ENCODE results near the gene MGAT4C.
"Not testable (repeated sequence)": the region's sequence is repeated elsewhere in the genome, so short reads cannot be mapped to it uniquely, and the experiment has no call there.

MGAT4C gene

DNA sequence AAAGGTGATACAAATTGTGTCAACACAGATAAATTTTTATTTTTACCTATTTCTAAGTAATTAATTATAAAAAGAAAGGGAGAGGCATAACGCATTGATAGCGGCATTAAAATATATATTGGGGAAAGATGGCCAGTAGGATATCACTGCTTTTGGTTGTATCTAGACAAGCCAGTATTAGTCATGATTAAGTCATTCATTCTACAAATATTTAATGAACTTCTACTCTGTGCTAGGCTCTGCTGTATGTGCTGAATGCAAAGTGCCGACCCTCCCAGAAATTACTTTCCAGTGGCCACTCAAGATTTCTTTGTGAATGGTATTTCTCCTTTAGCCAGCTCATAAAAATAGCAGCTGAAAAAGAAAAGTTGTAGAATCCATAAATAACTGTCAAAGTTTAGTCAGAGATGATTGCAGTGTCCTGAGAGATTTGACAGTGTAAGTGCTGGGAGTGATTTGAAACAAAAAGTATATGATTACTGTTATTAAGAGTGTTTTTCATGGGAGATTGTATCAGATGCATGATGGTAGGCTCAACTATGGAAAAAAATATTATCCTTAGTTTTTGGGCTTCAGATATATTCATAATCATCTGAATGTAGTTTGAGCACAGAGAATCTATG is 133.2 kb downstream of the MGAT4C start:
- DNase-seq: no peak

GRCh38 chr12:86118161-86118560 is 138.0 kb downstream of the MGAT4C start:
- DNase-seq: no peak

GRCh38 chr12:86117711-86118110 is 138.5 kb downstream of the MGAT4C start:
- no peak for DNase-seq

DNA sequence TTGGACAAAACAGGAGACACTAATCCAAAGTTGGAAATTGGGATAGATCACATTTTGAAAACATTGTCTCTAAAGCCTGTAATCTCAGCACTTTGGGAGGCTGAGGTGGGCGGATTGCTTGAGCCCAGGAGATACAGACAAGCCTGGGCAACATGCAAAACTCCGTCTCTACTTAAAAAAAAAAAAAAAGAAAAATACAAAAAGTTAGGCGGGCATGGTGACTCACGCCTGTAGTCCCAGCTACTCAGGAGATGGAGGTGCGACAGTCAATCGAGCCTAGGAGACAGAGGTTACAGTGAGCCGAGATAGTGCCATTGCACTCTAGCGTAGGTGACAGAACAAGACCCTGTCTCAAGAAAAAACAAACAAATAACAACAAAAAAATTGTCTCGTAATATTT is 152.1 kb downstream of the MGAT4C start:
- no peak for DNase-seq

DNA sequence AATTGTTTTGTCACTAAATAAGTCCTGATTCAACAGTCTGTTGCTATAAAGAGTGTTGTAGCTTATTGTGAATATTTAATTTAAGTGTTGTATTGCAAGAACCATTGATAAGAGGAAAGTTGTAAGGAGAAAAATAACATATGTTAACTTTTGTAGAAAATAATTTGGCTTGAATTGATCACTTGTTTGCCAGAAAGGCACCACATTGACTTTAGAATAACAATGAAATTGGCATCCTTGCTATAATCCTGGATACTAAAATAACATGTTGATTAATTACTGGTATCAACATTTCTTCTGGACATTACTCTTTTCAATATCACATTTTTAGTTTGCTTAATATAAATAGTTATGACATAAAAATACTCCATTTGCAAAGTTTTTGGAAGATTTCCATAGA is 159.0 kb downstream of the MGAT4C start:
- DNase-seq: no peak

DNA sequence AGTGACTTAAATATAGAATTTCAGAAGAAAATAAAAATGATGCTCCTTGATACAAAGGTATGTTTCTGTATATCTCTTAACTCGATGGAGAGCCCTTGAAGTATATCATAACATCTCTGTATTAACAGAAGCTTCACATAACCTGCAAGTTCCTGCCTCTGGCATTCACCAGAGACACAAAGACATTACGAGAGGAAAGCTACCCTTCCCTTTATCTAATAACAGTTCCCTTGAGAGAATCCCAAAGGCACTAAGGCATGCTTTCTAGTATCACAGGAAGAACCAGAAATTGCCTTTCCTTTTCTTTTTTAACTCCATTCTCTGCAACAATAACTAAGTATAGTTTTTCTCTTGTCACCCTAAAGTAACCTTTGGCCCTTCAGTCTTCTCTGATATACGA is 164.5 kb downstream of the MGAT4C start:
- DNase-seq: no peak

GRCh38 chr12:86081843-86082242 is 174.3 kb downstream of the MGAT4C start:
- DNase-seq: no peak

DNA sequence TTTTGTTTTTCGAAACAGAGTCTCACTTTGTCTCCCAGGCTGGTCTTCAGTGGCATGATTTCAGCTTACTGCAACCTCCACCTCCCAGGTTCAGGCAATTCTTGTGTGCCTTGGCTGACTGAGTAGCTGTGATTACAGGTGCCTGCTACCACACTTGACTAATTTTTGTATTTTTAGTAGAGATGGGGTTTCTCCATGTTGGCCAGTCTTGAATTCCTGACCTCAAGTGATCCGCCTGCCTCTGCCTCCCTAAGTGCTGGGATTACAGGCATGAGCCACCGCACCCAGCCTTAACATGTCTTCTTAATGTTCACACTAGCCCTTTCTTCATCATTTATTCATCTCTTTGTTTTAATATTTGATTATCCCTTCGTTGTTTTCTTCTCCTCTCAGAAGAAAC is 197.1 kb downstream of the MGAT4C start:
- DNase-seq: not testable (repeated sequence)

DNA sequence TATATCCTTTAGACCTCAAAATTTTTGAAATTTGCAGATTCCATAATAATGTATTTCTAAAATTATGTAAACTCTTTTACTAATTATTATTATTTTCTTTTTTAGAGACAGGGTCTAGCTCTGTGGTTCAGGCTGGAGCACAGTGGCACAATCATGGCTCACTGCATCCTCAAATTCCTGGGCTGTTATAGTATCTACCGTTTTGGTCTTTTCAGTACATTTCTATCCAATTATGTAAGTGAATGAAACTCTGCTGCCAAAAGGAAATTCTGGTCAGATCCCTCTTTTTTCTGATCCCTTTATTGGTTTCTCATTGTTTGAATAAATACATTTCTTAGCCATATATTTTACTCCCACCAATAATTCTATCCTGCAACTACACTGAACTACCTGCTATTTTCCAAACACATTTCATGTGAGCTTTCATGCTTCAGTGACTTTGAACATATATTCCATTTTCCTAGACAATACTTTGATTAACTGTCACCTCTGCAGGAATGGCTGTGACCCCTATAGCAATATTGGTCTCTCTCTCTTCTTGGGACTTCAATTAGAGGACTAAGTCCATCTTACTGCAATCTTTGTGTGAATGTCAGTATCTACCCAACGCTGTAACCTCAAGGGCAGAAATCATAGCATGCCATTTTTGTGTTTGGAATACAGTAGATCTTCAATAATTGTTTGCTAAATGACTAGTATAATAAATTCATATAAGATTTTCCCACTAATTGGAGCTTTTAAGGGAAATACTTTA is 198.9 kb downstream of the MGAT4C start:
- DNase-seq: no peak

- DNase-seq: no peak
Observed at GRCh38 chr12:86052921-86053320, 203.3 kb downstream of the MGAT4C start.

GRCh38 chr12:86050010-86050409 is 206.2 kb downstream of the MGAT4C start:
- DNase-seq: no peak

GRCh38 chr12:86044396-86044795 is 211.8 kb downstream of the MGAT4C start:
- no peak for DNase-seq

DNA sequence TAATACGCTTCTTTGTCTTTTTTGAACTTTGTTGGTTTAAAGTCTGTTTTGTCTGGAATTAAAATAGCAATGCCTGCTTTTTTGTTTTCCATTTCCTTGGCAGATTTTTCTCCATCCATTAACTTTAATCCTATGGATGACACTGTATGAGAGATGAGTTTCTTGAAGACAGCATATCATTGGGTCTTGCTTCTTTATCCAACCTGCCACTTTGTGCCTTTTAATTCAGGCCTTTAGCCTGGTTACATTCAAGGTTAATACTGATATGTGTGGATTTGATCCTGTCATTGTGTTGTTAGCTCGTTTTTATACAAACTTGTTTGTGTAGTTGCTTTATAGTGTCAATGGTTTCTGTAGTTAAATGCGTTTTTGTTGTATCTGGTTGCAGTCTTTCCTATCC is 214.1 kb downstream of the MGAT4C start:
- DNase-seq: no peak

DNA sequence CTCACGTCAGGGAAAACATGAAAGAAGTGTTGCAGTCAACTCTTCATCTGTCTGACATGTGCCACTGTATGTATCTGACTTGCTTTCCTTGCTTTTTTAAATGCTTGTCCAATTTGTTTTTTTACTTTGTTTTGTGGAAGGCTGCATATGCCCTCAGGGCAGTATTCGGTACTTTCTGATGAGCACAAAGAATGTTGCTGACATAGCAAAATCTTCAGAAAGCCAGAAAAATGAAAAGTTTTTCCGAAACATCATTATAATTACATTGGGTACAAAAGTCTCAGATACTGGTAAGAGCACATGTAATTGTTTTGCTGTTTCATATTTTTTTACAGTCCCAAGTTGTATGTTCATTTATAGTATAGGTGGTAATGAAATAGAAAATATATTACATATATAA is 237.8 kb downstream of the MGAT4C start:
- DNase-seq: no peak

GRCh38 chr12:86015026-86015425 is 241.2 kb downstream of the MGAT4C start:
- no peak for DNase-seq

GRCh38 chr12:86006727-86007126 is 249.5 kb downstream of the MGAT4C start:
- no peak for DNase-seq

DNA sequence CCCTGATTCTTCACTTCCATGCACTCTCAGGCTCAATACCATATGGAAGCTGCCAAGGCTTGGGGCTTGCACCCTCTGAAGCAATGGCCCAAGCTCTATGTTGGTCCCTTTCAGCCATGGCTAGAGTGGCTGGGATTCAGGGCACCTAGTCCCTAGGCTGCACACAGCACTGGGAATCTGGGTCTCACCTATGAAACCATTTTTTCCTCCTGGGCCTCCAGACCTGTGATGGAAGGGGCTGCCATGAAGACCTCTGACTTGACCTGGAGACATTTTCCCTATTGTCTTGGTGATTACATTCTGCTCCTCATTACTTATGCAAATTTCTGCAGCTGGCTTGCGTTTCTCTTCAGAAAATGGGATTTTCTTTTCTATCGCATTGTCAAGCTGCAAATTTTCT is 258.1 kb downstream of the MGAT4C start:
- no peak for DNase-seq

GRCh38 chr12:85996280-85996679 is 259.9 kb downstream of the MGAT4C start:
- DNase-seq: no peak

DNA sequence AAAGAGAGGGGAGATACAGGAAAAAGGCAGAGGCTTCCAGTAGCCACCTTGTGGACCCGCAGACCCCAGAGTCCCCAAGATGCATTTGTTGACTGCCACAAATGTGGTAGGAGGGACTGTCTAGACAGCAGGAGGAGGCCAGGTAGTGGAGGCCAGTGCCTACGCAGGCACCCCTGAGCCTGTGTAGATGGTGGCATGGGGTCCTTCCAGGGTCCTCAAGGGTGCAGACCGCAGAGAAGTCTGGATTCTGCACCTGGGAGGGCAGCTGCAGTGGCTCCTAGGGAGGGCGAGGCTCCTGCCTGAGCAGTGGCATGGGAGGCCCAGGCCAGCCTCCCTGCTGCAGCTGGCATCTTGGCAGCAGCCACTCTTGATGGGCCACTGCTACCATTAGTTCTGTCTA is 262.4 kb downstream of the MGAT4C start:
- no peak for DNase-seq

- DNase-seq: no peak
Observed at GRCh38 chr12:85985996-85986395, 270.2 kb downstream of the MGAT4C start.

DNA sequence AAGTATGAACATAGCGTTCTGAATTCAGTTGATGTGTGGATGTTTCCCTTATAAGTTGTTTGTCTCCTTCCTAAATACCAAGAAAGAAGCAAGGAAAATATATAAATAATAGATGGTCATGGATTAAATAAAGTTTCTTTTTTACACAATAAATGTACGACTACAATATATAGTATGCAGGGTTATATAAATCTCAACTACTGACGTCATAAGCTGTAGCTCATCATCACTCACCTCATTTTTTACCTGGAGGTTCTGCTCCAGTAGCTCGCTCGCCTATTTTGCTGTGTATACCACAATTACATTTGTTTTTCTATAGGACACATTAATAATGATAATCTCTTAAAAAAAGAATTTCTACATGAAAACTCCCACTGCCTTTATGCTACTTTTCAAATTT is 272.6 kb downstream of the MGAT4C start:
- DNase-seq: no peak

DNA sequence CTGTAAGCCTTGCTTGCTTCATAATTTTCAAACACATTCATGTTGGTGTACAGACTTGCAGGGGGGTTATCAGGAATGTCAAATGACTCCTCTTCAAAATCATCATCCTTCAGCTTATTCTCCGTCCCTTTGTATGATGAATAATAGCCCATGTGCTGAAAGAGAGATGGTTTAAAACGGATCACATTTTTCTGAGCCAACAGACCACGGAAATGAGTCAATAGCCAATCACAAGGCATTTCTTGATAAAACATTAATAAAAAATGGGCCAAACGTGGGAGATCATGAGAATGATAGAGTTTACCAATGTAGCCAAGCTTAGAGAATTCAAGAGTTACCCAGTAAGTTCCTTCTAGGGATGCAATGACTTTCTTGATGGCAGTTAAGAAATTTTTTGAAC is 276.6 kb downstream of the MGAT4C start:
- no peak for DNase-seq

DNA sequence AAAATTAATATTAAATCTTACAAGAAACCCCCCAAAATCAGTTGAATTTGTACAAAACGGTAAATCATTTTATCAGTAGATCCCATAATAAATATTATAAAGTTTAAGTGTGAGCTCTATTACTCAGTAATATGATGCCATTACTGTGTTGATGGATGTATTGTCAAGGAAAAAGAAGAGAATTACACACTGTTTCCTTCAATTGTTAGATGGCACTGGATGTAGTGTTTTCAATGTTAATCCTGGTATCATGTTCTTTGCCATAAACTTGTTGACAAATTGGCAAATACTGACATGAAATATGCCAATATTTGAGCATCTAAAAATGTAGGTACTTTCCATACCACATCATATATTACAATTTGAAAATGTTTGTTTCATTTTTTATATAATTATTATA is 280.5 kb downstream of the MGAT4C start:
- no peak for DNase-seq

DNA sequence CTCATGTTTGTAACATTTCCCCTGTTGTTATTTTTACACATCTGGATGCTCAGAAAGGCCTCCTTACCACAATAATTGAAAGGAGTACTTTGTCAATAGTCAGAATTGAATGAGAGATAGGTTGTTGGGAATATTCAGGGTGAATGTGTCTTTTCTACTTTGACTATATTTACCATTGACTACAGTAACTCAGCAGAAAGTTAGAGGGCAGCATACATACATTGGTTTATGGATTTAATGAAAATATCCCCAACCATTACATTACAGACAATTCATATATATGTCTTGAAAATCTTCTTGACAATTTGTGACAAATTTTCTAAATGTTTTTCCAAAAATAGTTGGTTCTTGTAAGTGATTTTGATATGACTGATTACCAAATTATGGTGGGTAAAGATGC is 284.4 kb downstream of the MGAT4C start:
- no peak for DNase-seq

- no peak for DNase-seq
Observed at GRCh38 chr12:85968606-85969005, 287.6 kb downstream of the MGAT4C start.

Measured in CD4-positive, alpha-beta T cell treated with Interleukin-1 beta for 1 hour (primary cell).